HCT116 (cell line): ENCODE results near the gene CHRD. TPM values are rescaled to one million over a fixed set of nuclear protein-coding genes. Genes with fewer than 3 reads are reported as not detected.

Source experiments
- ATAC-seq: fragments of 200-7000 bp; cut with Tn5 transposase; 2 replicates; pipeline ENCODE4 v1.9.1; 2020; ENCODE audit warnings: mild to moderate bottlenecking, moderate library complexity
- BruUV-seq: library from RNA; stranded (reverse); fragments of 400-500 nt; replicated peaks from 2 replicates; lab custom pipeline; 2021; lab: Mats Ljungman, UMichigan
- CTCF ChIA-PET: fragments of 300-600 bp; sonication (Branson Sonifier 250); formaldehyde crosslinking; loops from one replicate; lab custom pipeline; 2021; ENCODE audit warnings: antibody characterized with exemption; lab: Charles Lee
- POLR2A ChIA-PET: fragments of 300-600, 350-600 bp; sonication (Branson Sonifier 250); formaldehyde crosslinking; loops from one replicate; lab custom pipeline; 2021; ENCODE audit warnings: antibody characterized with exemption; lab: Charles Lee
- RAD21 ChIA-PET, 2 experiments: fragments of 300-600 bp; sonication (Branson Sonifier 250); formaldehyde crosslinking; loops; one replicate each; lab custom pipeline; 2023; ENCODE audit warnings: low total read pairs in 2 of 2; ENCODE audit not compliant: uncharacterized antibody in 2 of 2, unreplicated experiment in 2 of 2, low non-redundant PET in 1 of 2; lab: Charles Lee
- DNase-seq: peaks from one replicate; pipeline ENCODE4 v3.0.0-alpha.2; 2010; ENCODE audit warnings: low read depth, low spot score
- H2AFZ ChIP-seq: fragments of 200-600 bp; shearing (Covaris generic), sonication (generic); 2 replicates; pipeline ENCODE4 v1.6.1; 2017; ENCODE audit warnings: low read depth, mixed run types, mixed read lengths, antibody characterized with exemption, low read length; ENCODE audit not compliant: poor library complexity, severe bottlenecking
- H3K27ac ChIP-seq: 2 replicates; pipeline ENCODE4 v1.5.1; 2012; ENCODE audit warnings: low read depth, low read length
- H3K27me3 ChIP-seq: fragments of 200-600 bp; sonication (generic); 2 replicates; pipeline ENCODE4 v1.6.1; 2016; ENCODE audit warnings: mixed run types, low read length, mixed read lengths; ENCODE audit not compliant: insufficient read depth
- H3K36me3 ChIP-seq, 2 experiments: fragments of 200-500 bp in 1 of 2; fragments of 200-600 bp in 1 of 2; sonication (Bioruptor generic) in 1 of 2; sonication (generic) in 1 of 2; 2 replicates each; pipeline versions ENCODE4 v1.5.1 to v1.6.1; 2014 to 2016; ENCODE audit warnings: low read length in 2 of 2, inconsistent platforms in 1 of 2, mixed read lengths in 1 of 2, mixed run types in 1 of 2; ENCODE audit not compliant: insufficient read depth in 2 of 2, control insufficient read depth in 1 of 2
- H3K4me1 ChIP-seq, 2 experiments: fragments of 200-600 bp in 1 of 2; sonication (generic) in 1 of 2; 2 replicates each; pipeline versions ENCODE4 v1.5.1 to v1.6.1; 2012 to 2017; ENCODE audit warnings: low read length in 2 of 2, inconsistent platforms in 1 of 2, mild to moderate bottlenecking in 1 of 2, mixed read lengths in 1 of 2, mixed run types in 1 of 2, moderate library complexity in 1 of 2; ENCODE audit not compliant: insufficient read depth in 2 of 2, control insufficient read depth in 1 of 2
- H3K4me2 ChIP-seq: fragments of 200-600 bp; sonication (generic); 2 replicates; pipeline ENCODE4 v1.6.1; 2017; ENCODE audit warnings: mixed run types, low read length, mixed read lengths
- H3K4me3 ChIP-seq, 2 experiments: fragments of 200-600 bp in 1 of 2; sonication (generic) in 1 of 2; replicated peaks in 1 of 2; 2 replicates each; pipeline ENCODE4 v1.5.1; 2011 to 2016; ENCODE audit warnings: low read length in 2 of 2, control low read depth in 1 of 2, low read depth in 1 of 2, mild to moderate bottlenecking in 1 of 2, mixed read lengths in 1 of 2, mixed run types in 1 of 2
- H3K79me2 ChIP-seq: fragments of 200-600 bp; sonication (generic); 2 replicates; pipeline ENCODE4 v1.6.1; 2017; ENCODE audit warnings: mild to moderate bottlenecking, mixed run types, low read length, moderate library complexity, mixed read lengths; ENCODE audit not compliant: insufficient read depth
- H3K9ac ChIP-seq: fragments of 200-600 bp; sonication (generic); 2 replicates; pipeline ENCODE4 v1.6.1; 2016; ENCODE audit warnings: low read length, mixed read lengths
- H3K9me2 ChIP-seq: fragments of 200-600 bp; sonication (generic), shearing (Covaris generic); 2 replicates; pipeline ENCODE4 v1.6.1; 2017; ENCODE audit warnings: mixed run types, mild to moderate bottlenecking, moderate library complexity; ENCODE audit not compliant: insufficient read depth
- H3K9me3 ChIP-seq, 2 experiments: fragments of 200-500 bp in 1 of 2; fragments of 200-600 bp in 1 of 2; sonication (Bioruptor generic) in 1 of 2; sonication (generic) in 1 of 2; 2 replicates each; pipeline ENCODE4 v1.6.1; 2014 to 2017; ENCODE audit warnings: low read length in 2 of 2, mixed read lengths in 2 of 2, inconsistent platforms in 1 of 2, low read depth in 1 of 2, mild to moderate bottlenecking in 1 of 2, mixed run types in 1 of 2, moderate library complexity in 1 of 2; ENCODE audit not compliant: control insufficient read depth in 1 of 2, insufficient read depth in 1 of 2
- H4K20me1 ChIP-seq: fragments of 200-600 bp; sonication (generic), shearing (Covaris generic); 2 replicates; pipeline ENCODE4 v1.6.1; 2017; ENCODE audit warnings: mixed run types, mild to moderate bottlenecking, moderate library complexity; ENCODE audit not compliant: insufficient read depth
- CBX3 ChIP-seq: IDR thresholded peaks from 2 replicates; pipeline ENCODE4 v1.6.1; 2012; ENCODE audit warnings: low read depth
- CEBPB ChIP-seq: IDR thresholded peaks from 2 replicates; pipeline ENCODE4 v1.6.1; 2012; ENCODE audit warnings: low read depth
- EGR1 ChIP-seq: IDR thresholded peaks from 2 replicates; pipeline ENCODE4 v1.6.1; 2012; ENCODE audit warnings: low read depth
- ELF1 ChIP-seq: IDR thresholded peaks from 2 replicates; pipeline ENCODE4 v1.6.1; 2012; ENCODE audit warnings: low read depth, borderline replicate concordance
- EZH2 ChIP-seq: fragments of 200-600 bp; sonication (generic); IDR thresholded peaks from 2 replicates; pipeline ENCODE4 v1.6.1; 2017; ENCODE audit warnings: antibody characterized with exemption, mixed run types
- EZH2phosphoT487 ChIP-seq: fragments of 200-600 bp; IDR thresholded peaks from 2 replicates; pipeline ENCODE4 v1.6.1; 2018; ENCODE audit warnings: antibody characterized with exemption, borderline replicate concordance
- JUND ChIP-seq: IDR thresholded peaks from 2 replicates; pipeline ENCODE4 v1.6.1; 2012
- POLR2A ChIP-seq: IDR thresholded peaks from 2 replicates; pipeline ENCODE4 v1.7.0; 2011; ENCODE audit warnings: borderline replicate concordance; ENCODE audit not compliant: insufficient read depth, insufficient read length; ENCODE audit errors: extremely low read depth
- POLR2AphosphoS5 ChIP-seq: IDR thresholded peaks from 2 replicates; pipeline ENCODE4 v1.6.1; 2011; ENCODE audit warnings: mild to moderate bottlenecking, low read depth, low read length, moderate library complexity
- RAD21 ChIP-seq: IDR thresholded peaks from 2 replicates; pipeline ENCODE4 v1.6.1; 2012; ENCODE audit warnings: low read depth, mild to moderate bottlenecking
- REST ChIP-seq: IDR thresholded peaks from 2 replicates; pipeline ENCODE4 v1.6.1; 2012; ENCODE audit warnings: low read depth
- SIN3A ChIP-seq: IDR thresholded peaks from 2 replicates; pipeline ENCODE4 v1.6.1; 2012; ENCODE audit warnings: low read depth
- TCF7L2 ChIP-seq: IDR thresholded peaks from 2 replicates; pipeline ENCODE4 v1.7.0; 2011; ENCODE audit warnings: borderline replicate concordance, inconsistent platforms; ENCODE audit not compliant: insufficient read depth, insufficient read length; ENCODE audit errors: extremely low read depth
- YY1 ChIP-seq: IDR thresholded peaks from 2 replicates; pipeline ENCODE4 v1.6.1; 2011; ENCODE audit warnings: low read length, low read depth, moderate library complexity, mild to moderate bottlenecking; ENCODE audit not compliant: insufficient replicate concordance; ENCODE audit errors: extremely low read depth
- ZNF274 ChIP-seq: fragments of 200-500 bp; sonication (Bioruptor generic); IDR thresholded peaks from 2 replicates; pipeline ENCODE4 v1.6.1; 2014; ENCODE audit warnings: mild to moderate bottlenecking, low read depth, low read length, inconsistent platforms
- intact Hi-C: fragments of 100-400 bp; cut with micrococcal nuclease; formaldehyde crosslinking; loops from 2 replicates; pipeline ENCODE4 v1.10.0; 2022
- total RNA-seq: library from RNA; stranded (reverse); gene quantifications from one replicate; pipeline ENCODE4 v1.2.1, GENCODE V29; 2021; ENCODE audit not compliant: unreplicated experiment
- TF ChIP-seq, protein P1 (sequence below): IDR thresholded peaks from 2 replicates; pipeline ENCODE4 v1.6.1; 2012
- TF ChIP-seq, protein P2 (sequence below): IDR thresholded peaks from 2 replicates; pipeline ENCODE4 v1.6.1; 2012
- TF ChIP-seq, protein P3 (sequence below): IDR thresholded peaks from 2 replicates; pipeline ENCODE4 v1.6.1; 2011; ENCODE audit warnings: mild to moderate bottlenecking, low read length, moderate library complexity; ENCODE audit not compliant: insufficient replicate concordance; ENCODE audit errors: extremely low read depth

Gene CHRD
- total RNA-seq, 1 experiment from 2014 or later: 8.0 TPM

DNA sequence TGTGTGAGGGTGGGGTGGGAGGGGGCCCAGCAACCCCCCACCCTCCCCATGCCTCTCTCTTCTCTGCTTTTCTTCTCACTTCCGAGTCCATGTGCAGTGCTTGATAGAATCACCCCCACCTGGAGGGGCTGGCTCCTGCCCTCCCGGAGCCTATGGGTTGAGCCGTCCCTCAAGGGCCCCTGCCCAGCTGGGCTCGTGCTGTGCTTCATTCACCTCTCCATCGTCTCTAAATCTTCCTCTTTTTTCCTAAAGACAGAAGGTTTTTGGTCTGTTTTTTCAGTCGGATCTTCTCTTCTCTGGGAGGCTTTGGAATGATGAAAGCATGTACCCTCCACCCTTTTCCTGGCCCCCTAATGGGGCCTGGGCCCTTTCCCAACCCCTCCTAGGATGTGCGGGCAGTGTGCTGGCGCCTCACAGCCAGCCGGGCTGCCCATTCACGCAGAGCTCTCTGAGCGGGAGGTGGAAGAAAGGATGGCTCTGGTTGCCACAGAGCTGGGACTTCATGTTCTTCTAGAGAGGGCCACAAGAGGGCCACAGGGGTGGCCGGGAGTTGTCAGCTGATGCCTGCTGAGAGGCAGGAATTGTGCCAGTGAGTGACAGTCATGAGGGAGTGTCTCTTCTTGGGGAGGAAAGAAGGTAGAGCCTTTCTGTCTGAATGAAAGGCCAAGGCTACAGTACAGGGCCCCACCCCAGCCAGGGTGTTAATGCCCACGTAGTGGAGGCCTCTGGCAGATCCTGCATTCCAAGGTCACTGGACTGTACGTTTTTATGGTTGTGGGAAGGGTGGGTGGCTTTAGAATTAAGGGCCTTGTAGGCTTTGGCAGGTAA is 34.3 kb upstream of the CHRD start:
- peak overlapping the region; percentile 56 for H3K4me2 ChIP-seq
- ChIA-PET RAD21 (no interaction called here), CTCF (interaction anchor here (0.9 to 1.5 kb wide), 8 partner anchors 9 to 450 kb away, joined by 3 to 7 read pairs (median 4); partner anchors contain the start of genes FAM131A and POLR2H), POLR2A (interaction anchor here (0.6 to 1.3 kb wide), 6 partner anchors 8 to 28 kb away, joined by 3 to 6 read pairs (median 4); partner anchors contain the start of gene FAM131A)
- no peaks in the 10 kb centered on the region for H3K9me2 ChIP-seq
- peaks cover 9 to 14% of the 10 kb centered on the region in 2 experiments for H3K4me1 ChIP-seq
- H2AFZ ChIP-seq: no peak overlapping the region
- DNase-seq (peak; percentile 80), ATAC-seq (peak; percentile 90)
- no peaks in the 10 kb centered on the region for H3K27me3 ChIP-seq
- peaks cover 5 to 9% of the 10 kb centered on the region in 2 experiments; a peak in 2 of 4 replicates for H3K36me3 ChIP-seq
- H3K27ac ChIP-seq: peak overlapping the region; percentile 40
- no peaks in the 10 kb centered on the region for H3K9me3 ChIP-seq
- no TSS peak for BruUV-seq
- intact Hi-C loops: no loop called here
- peak overlapping the region; percentile 10; the same call in 1 of the 2 replicates for H3K9ac ChIP-seq
- H4K20me1 ChIP-seq: no peaks in the 10 kb centered on the region
- no peaks in the 10 kb centered on the region for H3K79me2 ChIP-seq
- no peak overlapping the region for H3K4me3 ChIP-seq
- TF ChIP-seq SIN3A: no peak
- no peak for TF ChIP-seq JUND
- TF ChIP-seq, protein P1, sequence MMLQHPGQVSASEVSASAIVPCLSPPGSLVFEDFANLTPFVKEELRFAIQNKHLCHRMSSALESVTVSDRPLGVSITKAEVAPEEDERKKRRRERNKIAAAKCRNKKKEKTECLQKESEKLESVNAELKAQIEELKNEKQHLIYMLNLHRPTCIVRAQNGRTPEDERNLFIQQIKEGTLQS: no peak
- TF ChIP-seq YY1: no peak
- no peak for TF ChIP-seq ELF1
- no peak for TF ChIP-seq EGR1
- no peak for TF ChIP-seq ZNF274
- TF ChIP-seq CEBPB: no peak
- TF ChIP-seq, protein P2, sequence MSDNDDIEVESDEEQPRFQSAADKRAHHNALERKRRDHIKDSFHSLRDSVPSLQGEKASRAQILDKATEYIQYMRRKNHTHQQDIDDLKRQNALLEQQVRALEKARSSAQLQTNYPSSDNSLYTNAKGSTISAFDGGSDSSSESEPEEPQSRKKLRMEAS: peak; percentile 27; the same call in 1 of the 2 replicates
- no peak for TF ChIP-seq CBX3
- TF ChIP-seq, protein P3, sequence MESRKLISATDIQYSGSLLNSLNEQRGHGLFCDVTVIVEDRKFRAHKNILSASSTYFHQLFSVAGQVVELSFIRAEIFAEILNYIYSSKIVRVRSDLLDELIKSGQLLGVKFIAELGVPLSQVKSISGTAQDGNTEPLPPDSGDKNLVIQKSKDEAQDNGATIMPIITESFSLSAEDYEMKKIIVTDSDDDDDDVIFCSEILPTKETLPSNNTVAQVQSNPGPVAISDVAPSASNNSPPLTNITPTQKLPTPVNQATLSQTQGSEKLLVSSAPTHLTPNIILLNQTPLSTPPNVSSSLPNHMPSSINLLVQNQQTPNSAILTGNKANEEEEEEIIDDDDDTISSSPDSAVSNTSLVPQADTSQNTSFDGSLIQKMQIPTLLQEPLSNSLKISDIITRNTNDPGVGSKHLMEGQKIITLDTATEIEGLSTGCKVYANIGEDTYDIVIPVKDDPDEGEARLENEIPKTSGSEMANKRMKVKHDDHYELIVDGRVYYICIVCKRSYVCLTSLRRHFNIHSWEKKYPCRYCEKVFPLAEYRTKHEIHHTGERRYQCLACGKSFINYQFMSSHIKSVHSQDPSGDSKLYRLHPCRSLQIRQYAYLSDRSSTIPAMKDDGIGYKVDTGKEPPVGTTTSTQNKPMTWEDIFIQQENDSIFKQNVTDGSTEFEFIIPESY: no peak
- no peak for TF ChIP-seq POLR2A
- no peak for TF ChIP-seq EZH2
- TF ChIP-seq EZH2phosphoT487: no peak
- TF ChIP-seq RAD21: no peak; the same call in 1 of the 2 replicates
- no peak for TF ChIP-seq REST
- peak; percentile 55; the same call in 1 of the 2 replicates for TF ChIP-seq POLR2AphosphoS5
- TF ChIP-seq TCF7L2: no peak
